Trophoblast cell (in vitro differentiated cells and primary cell): ENCODE data around the gene UBE2E2.
"Not testable (repeated sequence)": the region's sequence is repeated elsewhere in the genome, so short reads cannot be mapped to it uniquely, and the experiment has no call there.

Source experiments
- DNase-seq, 2 donors: peaks; one replicate each; pipeline ENCODE4 v3.0.0-alpha.2; 2016
- H2AFZ ChIP-seq: 2 replicates; pipeline ENCODE4 v1.6.1; 2013; ENCODE audit warnings: low read length, moderate library complexity, mild to moderate bottlenecking; ENCODE audit not compliant: insufficient read depth, poor library complexity
- H2AK5ac ChIP-seq: 2 replicates; pipeline ENCODE4 v1.6.1; 2013; ENCODE audit warnings: mild to moderate bottlenecking, low read length
- H2BK120ac ChIP-seq: 2 replicates; pipeline ENCODE4 v1.6.1; 2013; ENCODE audit warnings: low read length, mild to moderate bottlenecking, moderate library complexity; ENCODE audit not compliant: insufficient read depth, poor library complexity
- H2BK12ac ChIP-seq: 2 replicates; pipeline ENCODE4 v1.6.1; 2013; ENCODE audit warnings: mild to moderate bottlenecking, low read length, moderate library complexity
- H2BK5ac ChIP-seq: 2 replicates; pipeline ENCODE4 v1.6.1; 2013; ENCODE audit warnings: low read length, low read depth, moderate library complexity, mild to moderate bottlenecking; ENCODE audit not compliant: poor library complexity
- H3K14ac ChIP-seq: 2 replicates; pipeline ENCODE4 v1.6.1; 2013; ENCODE audit warnings: mild to moderate bottlenecking, low read length
- H3K18ac ChIP-seq: 2 replicates; pipeline ENCODE4 v1.6.1; 2013; ENCODE audit warnings: mild to moderate bottlenecking, low read length
- H3K23ac ChIP-seq: 2 replicates; pipeline ENCODE4 v1.6.1; 2013; ENCODE audit warnings: low read length
- H3K27ac ChIP-seq: 2 replicates; pipeline ENCODE4 v1.5.1; 2013; ENCODE audit warnings: low read depth, mild to moderate bottlenecking, inconsistent platforms, low read length, moderate library complexity
- H3K27me3 ChIP-seq: 2 replicates; pipeline ENCODE4 v1.6.1; 2013; ENCODE audit warnings: inconsistent platforms, mild to moderate bottlenecking, low read length, moderate library complexity; ENCODE audit not compliant: insufficient read depth
- H3K36me3 ChIP-seq, 2 experiments: 1 replicate in 1 of 2; 2 replicates in 1 of 2; pipeline ENCODE4 v1.6.1; 2013; ENCODE audit warnings: low read length in 2 of 2, mild to moderate bottlenecking in 2 of 2, moderate library complexity in 1 of 2; ENCODE audit not compliant: insufficient read depth in 2 of 2, control insufficient read depth in 1 of 2
- H3K4ac ChIP-seq: 2 replicates; pipeline ENCODE4 v1.6.1; 2013; ENCODE audit warnings: low read depth, mild to moderate bottlenecking, low read length, moderate library complexity
- H3K4me1 ChIP-seq, 2 experiments: 1 replicate in 1 of 2; 2 replicates in 1 of 2; pipeline ENCODE4 v1.6.1; 2013; ENCODE audit warnings: low read length in 2 of 2, mild to moderate bottlenecking in 2 of 2, moderate library complexity in 1 of 2; ENCODE audit not compliant: insufficient read depth in 2 of 2, control insufficient read depth in 1 of 2
- H3K4me2 ChIP-seq: 2 replicates; pipeline ENCODE4 v1.6.1; 2013; ENCODE audit warnings: inconsistent platforms, mild to moderate bottlenecking, low read length, moderate library complexity
- H3K4me3 ChIP-seq: 2 replicates; pipeline ENCODE4 v1.5.1; 2013; ENCODE audit warnings: mild to moderate bottlenecking, low read depth, low read length, inconsistent platforms
- H3K79me1 ChIP-seq: one replicate; pipeline ENCODE4 v1.6.1; 2013; ENCODE audit warnings: low read length
- H3K79me2 ChIP-seq: 2 replicates; pipeline ENCODE4 v1.6.1; 2013; ENCODE audit warnings: low read length, mild to moderate bottlenecking; ENCODE audit not compliant: control insufficient read depth, insufficient read depth, poor library complexity
- H3K9ac ChIP-seq: 2 replicates; pipeline ENCODE4 v1.6.1; 2013; ENCODE audit warnings: mild to moderate bottlenecking, low read length
- H3K9me3 ChIP-seq: 2 replicates; pipeline ENCODE4 v1.6.1; 2013; ENCODE audit warnings: low read depth, mild to moderate bottlenecking, control low read depth, inconsistent platforms, low read length; ENCODE audit not compliant: insufficient read depth
- H4K12ac ChIP-seq: 2 replicates; pipeline ENCODE4 v1.6.1; 2013; ENCODE audit warnings: low read depth, mild to moderate bottlenecking, low read length, moderate library complexity
- H4K8ac ChIP-seq: 2 replicates; pipeline ENCODE4 v1.6.1; 2013; ENCODE audit warnings: low read depth, mild to moderate bottlenecking, low read length, moderate library complexity
- H4K91ac ChIP-seq: one replicate; pipeline ENCODE4 v1.6.1; 2013; ENCODE audit warnings: low read depth, mild to moderate bottlenecking, low read length, moderate library complexity
- WGBS: extraction: QIAGEN DNeasy Blood & Tissue Kit; methylation state at CpG from one replicate; pipeline ENCODE4 v1.1.7; 2013; ENCODE audit warnings: missing lambda C conversion rate; ENCODE audit not compliant: insufficient read length, insufficient coverage; ENCODE audit errors: extremely low coverage; 5-methylcytosine and 5-hydroxymethylcytosine counted together

Gene UBE2E2

DNA sequence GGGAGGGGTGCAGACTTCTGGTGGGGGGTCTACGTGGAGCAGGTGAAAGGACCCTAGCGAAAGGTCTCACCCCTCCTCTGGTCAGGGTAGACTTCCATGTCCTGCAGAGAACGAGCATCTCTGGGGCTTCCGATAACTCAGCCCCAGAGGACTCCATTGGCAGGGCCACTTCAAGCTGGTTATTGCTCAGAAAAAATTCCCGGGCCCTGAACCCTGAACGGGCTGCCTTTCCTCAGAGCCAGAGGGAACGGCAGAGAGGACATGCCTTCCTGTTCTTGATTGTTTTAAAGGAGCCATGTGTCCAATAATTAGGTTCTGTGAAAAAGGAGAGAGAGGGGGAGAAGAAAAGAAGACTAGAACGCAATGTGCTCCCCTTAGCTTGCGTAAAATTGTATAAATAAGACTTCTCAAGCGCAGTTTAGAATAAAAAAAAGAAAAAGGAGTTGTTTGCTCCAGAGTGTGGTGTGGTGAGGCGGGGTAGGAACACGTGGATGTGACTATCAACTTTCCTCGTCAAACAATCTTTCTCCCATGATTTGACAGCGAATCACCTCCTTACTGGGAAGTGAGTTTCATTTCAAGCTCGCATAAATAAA is 409.3 kb downstream of the UBE2E2 start:
- no peak overlapping the region for H3K27ac ChIP-seq
- no peak overlapping the region for H4K8ac ChIP-seq
- no peak overlapping the region for H2AK5ac ChIP-seq
- H3K23ac ChIP-seq = no peak overlapping the region
- no peak overlapping the region for H3K4me3 ChIP-seq
- no peaks in the 10 kb centered on the region for H3K36me3 ChIP-seq
- H3K14ac ChIP-seq = no peak overlapping the region
- no peak overlapping the region for H2BK12ac ChIP-seq
- H3K4me1 ChIP-seq = no peaks in the 10 kb centered on the region
- H3K4ac ChIP-seq = no peak overlapping the region
- H3K79me2 ChIP-seq = no peaks in the 10 kb centered on the region
- no peak overlapping the region for H2BK120ac ChIP-seq
- H3K18ac ChIP-seq = no peak overlapping the region
- no peak for DNase-seq
- H4K12ac ChIP-seq = no peak overlapping the region
- H3K9ac ChIP-seq = no peak overlapping the region
- WGBS = no CpG with 5 or more reads among the region's 15 CpGs
- no peaks in the 10 kb centered on the region for H3K9me3 ChIP-seq
- peak overlapping the region; percentile 21 for H4K91ac ChIP-seq
- H3K4me2 ChIP-seq = no peak overlapping the region
- no peaks in the 10 kb centered on the region for H3K79me1 ChIP-seq
- no peaks in the 10 kb centered on the region for H3K27me3 ChIP-seq
- no peak overlapping the region for H2BK5ac ChIP-seq
- H2AFZ ChIP-seq = no peak overlapping the region

DNA sequence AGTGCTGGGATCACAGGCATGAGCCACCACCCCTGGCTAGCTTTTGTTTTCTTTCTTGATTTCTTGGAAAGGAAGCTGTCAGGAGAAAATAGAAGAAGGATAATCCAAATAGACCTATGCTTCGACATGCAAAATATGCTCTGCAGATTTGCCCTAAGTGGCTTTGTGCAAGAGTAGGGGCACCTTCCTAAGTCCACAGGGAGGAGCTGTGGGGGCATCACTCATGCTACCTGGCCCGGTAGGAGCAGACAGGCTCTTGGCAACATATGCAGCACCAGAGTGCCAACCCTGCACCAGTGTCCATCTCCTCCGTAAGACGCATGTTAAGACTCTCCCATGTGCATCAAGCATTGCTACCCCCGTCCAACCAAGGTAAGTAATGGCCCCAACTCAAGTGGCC is 411.9 kb downstream of the UBE2E2 start:
- Histone ChIP-seq H3K36me3 (no peaks in the 10 kb centered on the region), H4K12ac (no peak overlapping the region), H2AK5ac (no peak overlapping the region), H2BK120ac (no peak overlapping the region), H2BK12ac (no peak overlapping the region), H3K23ac (no peak overlapping the region), H3K79me2 (no peaks in the 10 kb centered on the region), H3K4me1 (no peaks in the 10 kb centered on the region), H4K8ac (no peak overlapping the region), H3K4me2 (no peak overlapping the region), H4K91ac (no peak overlapping the region), H3K27me3 (no peaks in the 10 kb centered on the region), H2AFZ (no peak overlapping the region), H3K9ac (no peak overlapping the region), H2BK5ac (no peak overlapping the region), H3K79me1 (no peaks in the 10 kb centered on the region), H3K14ac (no peak overlapping the region), H3K18ac (no peak overlapping the region), H3K9me3 (no peaks in the 10 kb centered on the region), H3K4me3 (no peak overlapping the region), H3K4ac (no peak overlapping the region), H3K27ac (no peak overlapping the region)
- no peak for DNase-seq
- no CpG with 5 or more reads among the region's 5 CpGs for WGBS

DNA sequence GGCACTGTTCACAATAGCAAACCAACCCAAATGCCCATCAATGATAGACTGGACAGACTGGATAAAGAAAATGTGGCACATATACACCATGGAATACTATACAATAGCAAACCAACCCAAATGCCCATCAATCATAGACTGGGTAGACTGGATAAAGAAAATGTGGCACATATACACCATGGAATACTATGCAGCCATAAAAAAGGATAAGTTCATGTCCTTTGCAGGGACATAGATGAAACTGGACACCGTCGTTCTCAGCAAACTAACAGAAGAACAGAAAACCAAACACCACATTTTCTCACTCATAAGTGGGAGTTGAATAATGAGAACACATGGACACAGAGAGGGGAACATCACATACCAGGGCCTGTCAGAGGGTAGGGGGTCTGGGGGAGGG is 415.3 kb downstream of the UBE2E2 start:
- H3K27me3 ChIP-seq, H3K4ac ChIP-seq, H3K4me2 ChIP-seq, H4K8ac ChIP-seq, H2AFZ ChIP-seq, H3K23ac ChIP-seq, H3K36me3 ChIP-seq, H2BK120ac ChIP-seq, H3K79me1 ChIP-seq, H2BK5ac ChIP-seq, H3K18ac ChIP-seq, H3K79me2 ChIP-seq, H2BK12ac ChIP-seq, H2AK5ac ChIP-seq, H3K9ac ChIP-seq, H4K91ac ChIP-seq, H3K4me1 ChIP-seq, H3K14ac ChIP-seq, H3K4me3 ChIP-seq, DNase-seq, H3K9me3 ChIP-seq, H4K12ac ChIP-seq, H3K27ac ChIP-seq: not testable (repeated sequence)
- no CpG with 5 or more reads among the region's 2 CpGs for WGBS

DNA sequence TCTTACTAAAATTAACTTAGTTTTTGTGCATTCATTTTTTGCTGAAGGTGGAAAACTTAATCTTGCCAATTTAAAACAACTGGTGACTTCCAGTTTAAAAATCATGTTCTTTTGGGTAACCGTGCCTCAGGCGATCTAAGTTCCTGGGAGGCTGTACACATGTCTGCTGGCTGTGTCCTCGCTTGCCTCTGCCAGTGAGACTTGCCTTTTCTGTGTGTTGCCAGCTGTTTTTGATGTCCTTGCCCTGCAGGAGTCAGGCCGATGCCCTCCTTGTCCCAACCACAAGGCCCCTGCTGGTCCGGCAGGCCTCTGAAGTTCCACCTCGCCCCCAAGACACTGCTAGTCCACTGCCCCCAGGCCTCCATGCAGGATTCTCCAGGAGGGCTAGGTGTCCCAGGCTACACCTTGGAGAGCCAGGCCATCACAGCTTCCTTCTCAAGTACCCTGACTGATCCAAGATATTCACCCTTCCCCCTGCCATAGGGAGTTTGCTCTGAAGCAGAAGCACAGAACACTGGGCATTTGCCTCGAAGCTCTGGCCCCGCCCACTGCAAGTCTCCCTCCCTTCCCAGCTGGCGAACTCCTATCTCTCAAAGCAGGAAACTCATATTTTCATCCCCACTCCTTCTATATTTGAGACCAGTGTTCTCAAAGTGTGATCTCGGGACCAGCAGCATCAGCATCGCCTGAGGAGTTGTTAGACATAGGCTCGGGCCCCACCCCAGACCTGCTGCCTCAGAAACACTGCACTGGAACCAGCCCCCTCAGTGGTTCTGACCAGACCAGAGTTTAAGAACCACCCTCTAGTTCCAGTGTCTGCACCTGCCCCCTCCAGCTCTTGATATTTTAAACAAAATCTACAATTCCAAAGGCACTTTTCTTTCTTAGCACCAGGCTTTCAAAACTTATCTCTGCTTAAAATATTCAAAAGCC is 416.8 kb downstream of the UBE2E2 start:
- H4K12ac ChIP-seq = no peak overlapping the region
- no peaks in the 10 kb centered on the region for H3K4me1 ChIP-seq
- no peak overlapping the region for H3K4me2 ChIP-seq
- no peaks in the 10 kb centered on the region for H3K79me1 ChIP-seq
- no peak overlapping the region for H3K27ac ChIP-seq
- H3K27me3 ChIP-seq = no peaks in the 10 kb centered on the region
- H2AK5ac ChIP-seq = no peak overlapping the region
- WGBS = no CpG with 5 or more reads among the region's 12 CpGs
- H3K4me3 ChIP-seq = no peak overlapping the region
- no peak overlapping the region for H3K23ac ChIP-seq
- no peak overlapping the region for H3K9ac ChIP-seq
- DNase-seq = no peak
- no peak overlapping the region for H2BK120ac ChIP-seq
- no peaks in the 10 kb centered on the region for H3K79me2 ChIP-seq
- H3K4ac ChIP-seq = no peak overlapping the region
- H3K36me3 ChIP-seq = no peaks in the 10 kb centered on the region
- H3K14ac ChIP-seq = no peak overlapping the region
- no peak overlapping the region for H4K91ac ChIP-seq
- no peak overlapping the region for H2BK12ac ChIP-seq
- no peak overlapping the region for H2BK5ac ChIP-seq
- H4K8ac ChIP-seq = no peak overlapping the region
- H3K18ac ChIP-seq = no peak overlapping the region
- H2AFZ ChIP-seq = no peak overlapping the region
- peaks cover 7% of the 10 kb centered on the region for H3K9me3 ChIP-seq
